Measurements from ENCODE around the gene VAV1. TPM values are rescaled to one million over a fixed set of nuclear protein-coding genes. Genes with fewer than 3 reads are reported as not detected.

VAV1 gene
- total and polyA plus RNA-seq, 2 of the 13 experiments (the other 11 are each of a cell fraction or from before 2014, with no cell fraction given): not detected

DNA sequence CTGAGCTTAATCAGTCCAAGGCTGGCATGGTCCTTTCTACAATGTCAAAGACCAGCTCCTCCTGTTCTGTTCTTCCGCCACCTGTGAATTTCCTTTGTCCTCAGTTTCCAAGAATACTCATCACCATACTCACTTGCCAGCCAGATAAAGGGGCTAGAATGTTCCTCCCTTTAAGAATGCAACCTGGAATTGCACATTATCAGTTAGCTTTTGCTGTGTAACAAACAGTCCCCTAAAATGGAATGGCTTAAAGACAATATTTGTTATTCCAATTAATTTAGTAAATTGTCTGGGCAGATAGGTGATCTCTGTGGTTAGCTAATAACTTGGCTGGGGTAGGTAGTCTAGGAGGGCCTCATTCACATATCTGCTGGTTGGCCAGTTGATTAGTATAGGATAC, 36.0 kb downstream of the VAV1 start:
- in situ Hi-C loops (cut with HindIII; ENCODE audit: extremely low pct_ligation_motif_present, low pct_unique_long_range_greater_than_20kb): no loop called here
- Histone ChIP-seq H3K4me1 (ENCODE audit: insufficient read depth, low read length) (no peaks in the 10 kb centered on the region), H3K36me3 (replicated peaks in 1 of 2; ENCODE audit: control insufficient read depth in 1 of 2, insufficient read depth in 2 of 2, low read length in 2 of 2) (no peaks in the 10 kb centered on the region), H3K4me3 (replicated peaks in 1 of 3; ENCODE audit: insufficient read depth in 1 of 3, low read depth in 2 of 3, low read length in 3 of 3) (no peak overlapping the region), H4K20me1 (ENCODE audit: insufficient read depth, low read length) (no peaks in the 10 kb centered on the region), H3K9me3 (ENCODE audit: low read length) (no peaks in the 10 kb centered on the region), H2AFZ (ENCODE audit: low read length) (no peak overlapping the region), H3K27ac (ENCODE audit: extremely low read length, insufficient read depth, low read length) (no peak overlapping the region), H3K79me2 (ENCODE audit: insufficient read depth, low read length) (no peaks in the 10 kb centered on the region), H3K9ac (ENCODE audit: insufficient read depth, low read depth, low read length) (no peak overlapping the region), H3K27me3 (ENCODE audit: control insufficient read depth in 1 of 2, insufficient read depth in 2 of 2, low read length in 2 of 2) (peaks cover 0 to 5% of the 10 kb centered on the region in 2 experiments; a peak in 1 of 5 replicates), H3K4me2 (ENCODE audit: low read depth, low read length) (no peak overlapping the region)
- FAIRE-seq (no peak), DNase-seq (ENCODE audit: low spot score) (no peak), ATAC-seq (no peak)
- WGBS (ENCODE audit: low lambda C conversion rate): 55% methylated on average over 1 of the region's 1 CpG
- intact Hi-C loops (cut with micrococcal nuclease; ENCODE audit: unreplicated experiment): no loop called here
- ChIA-PET CTCF (ENCODE audit: low intra/inter-chr PET ratio, low total read pairs) (no interaction called here), POLR2A (no interaction called here)
- TF ChIP-seq KAT7 (CRISPR knock-in tag; IDR thresholded peaks at IDR 0.05; ENCODE audit: borderline replicate concordance) (no peak), ETS1 (CRISPR knock-in tag; IDR thresholded peaks at IDR 0.05) (no peak), ARNT2 (CRISPR knock-in tag; IDR thresholded peaks at IDR 0.05; ENCODE audit: low read depth) (no peak), REL (CRISPR knock-in tag; conservative IDR thresholded peaks at IDR 0.05) (no peak), PCBP2 (optimal IDR thresholded peaks at IDR 0.05; ENCODE audit: low read depth, low read length, poor library complexity, severe bottlenecking) (no peak), PAF1 (CRISPR knock-in tag; IDR thresholded peaks at IDR 0.05) (no peak), NFATC3 (CRISPR knock-in tag; IDR thresholded peaks at IDR 0.05) (no peak), ZBTB7A (CRISPR knock-in tag; IDR thresholded peaks at IDR 0.05) (no peak), ZNF597 (CRISPR knock-in tag; IDR thresholded peaks at IDR 0.05) (no peak), NR2F1 (CRISPR knock-in tag; IDR thresholded peaks at IDR 0.05) (no peak), ZNF441 (CRISPR knock-in tag; IDR thresholded peaks at IDR 0.05; ENCODE audit: borderline replicate concordance) (no peak)
- TF ChIP-seq, protein P1, sequence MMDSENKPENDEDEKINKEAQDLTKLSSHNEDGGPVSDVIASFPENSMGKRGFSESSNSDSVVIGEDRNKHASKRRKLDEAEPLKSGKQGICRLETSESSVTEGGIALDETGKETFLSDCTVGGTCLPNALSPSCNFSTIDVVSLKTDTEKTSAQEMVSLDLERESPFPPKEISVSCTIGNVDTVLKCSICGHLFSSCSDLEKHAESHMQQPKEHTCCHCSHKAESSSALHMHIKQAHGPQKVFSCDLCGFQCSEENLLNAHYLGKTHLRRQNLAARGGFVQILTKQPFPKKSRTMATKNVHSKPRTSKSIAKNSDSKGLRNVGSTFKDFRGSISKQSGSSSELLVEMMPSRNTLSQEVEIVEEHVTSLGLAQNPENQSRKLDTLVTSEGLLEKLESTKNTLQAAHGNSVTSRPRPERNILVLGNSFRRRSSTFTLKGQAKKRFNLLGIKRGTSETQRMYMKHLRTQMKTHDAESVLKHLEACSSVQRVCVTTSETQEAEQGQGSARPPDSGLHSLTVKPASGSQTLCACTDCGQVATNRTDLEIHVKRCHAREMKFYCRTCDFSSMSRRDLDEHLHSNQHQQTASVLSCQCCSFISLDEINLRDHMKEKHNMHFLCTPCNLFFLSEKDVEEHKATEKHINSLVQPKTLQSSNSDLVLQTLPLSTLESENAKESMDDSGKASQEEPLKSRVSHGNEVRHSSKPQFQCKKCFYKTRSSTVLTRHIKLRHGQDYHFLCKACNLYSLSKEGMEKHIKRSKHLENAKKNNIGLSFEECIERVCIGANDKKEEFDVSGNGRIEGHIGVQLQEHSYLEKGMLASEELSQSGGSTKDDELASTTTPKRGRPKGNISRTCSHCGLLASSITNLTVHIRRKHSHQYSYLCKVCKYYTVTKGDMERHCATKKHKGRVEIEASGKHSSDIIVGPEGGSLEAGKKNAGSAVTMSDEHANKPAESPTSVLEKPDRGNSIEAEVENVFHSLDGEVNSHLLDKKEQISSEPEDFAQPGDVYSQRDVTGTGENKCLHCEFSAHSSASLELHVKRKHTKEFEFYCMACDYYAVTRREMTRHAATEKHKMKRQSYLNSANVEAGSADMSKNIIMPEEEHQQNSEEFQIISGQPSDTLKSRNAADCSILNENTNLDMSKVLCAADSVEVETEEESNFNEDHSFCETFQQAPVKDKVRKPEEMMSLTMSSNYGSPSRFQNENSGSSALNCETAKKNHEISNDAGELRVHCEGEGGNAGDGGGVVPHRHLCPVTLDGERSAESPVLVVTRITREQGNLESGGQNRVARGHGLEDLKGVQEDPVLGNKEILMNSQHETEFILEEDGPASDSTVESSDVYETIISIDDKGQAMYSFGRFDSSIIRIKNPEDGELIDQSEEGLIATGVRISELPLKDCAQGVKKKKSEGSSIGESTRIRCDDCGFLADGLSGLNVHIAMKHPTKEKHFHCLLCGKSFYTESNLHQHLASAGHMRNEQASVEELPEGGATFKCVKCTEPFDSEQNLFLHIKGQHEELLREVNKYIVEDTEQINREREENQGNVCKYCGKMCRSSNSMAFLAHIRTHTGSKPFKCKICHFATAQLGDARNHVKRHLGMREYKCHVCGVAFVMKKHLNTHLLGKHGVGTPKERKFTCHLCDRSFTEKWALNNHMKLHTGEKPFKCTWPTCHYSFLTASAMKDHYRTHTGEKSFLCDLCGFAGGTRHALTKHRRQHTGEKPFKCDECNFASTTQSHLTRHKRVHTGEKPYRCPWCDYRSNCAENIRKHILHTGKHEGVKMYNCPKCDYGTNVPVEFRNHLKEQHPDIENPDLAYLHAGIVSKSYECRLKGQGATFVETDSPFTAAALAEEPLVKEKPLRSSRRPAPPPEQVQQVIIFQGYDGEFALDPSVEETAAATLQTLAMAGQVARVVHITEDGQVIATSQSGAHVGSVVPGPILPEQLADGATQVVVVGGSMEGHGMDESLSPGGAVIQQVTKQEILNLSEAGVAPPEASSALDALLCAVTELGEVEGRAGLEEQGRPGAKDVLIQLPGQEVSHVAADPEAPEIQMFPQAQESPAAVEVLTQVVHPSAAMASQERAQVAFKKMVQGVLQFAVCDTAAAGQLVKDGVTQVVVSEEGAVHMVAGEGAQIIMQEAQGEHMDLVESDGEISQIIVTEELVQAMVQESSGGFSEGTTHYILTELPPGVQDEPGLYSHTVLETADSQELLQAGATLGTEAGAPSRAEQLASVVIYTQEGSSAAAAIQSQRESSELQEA (CRISPR knock-in tag; IDR thresholded peaks at IDR 0.05; ENCODE audit: not compliant biosample characterization): no peak
- BruUV-seq (replicated peaks): no TSS peak
